Raji (cell line): ENCODE data around the gene CASS4.

ENCODE experiments used
- POLR2A ChIP-seq: IDR thresholded peaks from 2 replicates; pipeline ENCODE4 v1.6.1; 2011; ENCODE audit warnings: low read depth, low read length, control low read depth; ENCODE audit not compliant: insufficient read depth

The CASS4 gene

DNA sequence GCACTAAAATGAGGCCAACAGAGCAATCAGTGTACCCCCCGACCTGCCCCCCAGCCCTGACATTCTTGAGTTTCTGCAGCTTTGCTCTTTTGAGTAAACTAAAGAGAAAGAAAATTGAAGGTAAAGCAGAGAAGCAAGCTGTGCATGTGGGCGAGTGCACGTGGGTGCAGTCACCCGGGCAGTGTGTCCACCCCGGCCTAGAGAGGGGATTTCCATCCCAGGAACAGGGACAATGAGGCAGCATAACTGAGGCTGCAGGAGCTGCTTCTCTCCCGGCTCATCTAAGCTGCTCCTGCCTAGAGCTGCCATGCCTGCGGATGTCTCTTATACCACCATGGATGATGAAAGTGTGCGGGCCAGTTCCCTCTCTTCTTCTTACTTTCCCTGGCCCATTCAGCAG is 16.8 kb downstream of the CASS4 start:
- no peak for TF ChIP-seq POLR2A

DNA sequence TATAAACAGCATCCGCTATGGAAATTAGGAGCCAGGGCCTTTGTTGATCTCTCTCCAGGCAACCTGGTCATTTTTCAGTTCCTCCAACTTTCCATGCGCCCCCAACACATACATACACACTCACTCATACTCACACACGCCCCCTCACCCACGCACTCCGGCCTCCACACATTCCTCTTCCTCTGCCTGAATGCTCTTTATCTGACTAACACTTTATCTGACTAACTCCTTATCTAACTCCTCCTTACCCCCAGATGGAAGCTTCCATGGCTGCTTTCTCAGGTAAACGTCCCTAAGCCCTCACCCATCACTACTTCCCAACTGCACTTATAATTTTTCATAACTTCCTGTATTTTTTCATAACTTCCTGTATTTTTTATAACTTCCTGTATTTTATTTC is 17.4 kb downstream of the CASS4 start:
- no peak for TF ChIP-seq POLR2A

GRCh38 chr20:56429941-56430340 is 17.9 kb downstream of the CASS4 start:
- TF ChIP-seq POLR2A, result no peak

DNA sequence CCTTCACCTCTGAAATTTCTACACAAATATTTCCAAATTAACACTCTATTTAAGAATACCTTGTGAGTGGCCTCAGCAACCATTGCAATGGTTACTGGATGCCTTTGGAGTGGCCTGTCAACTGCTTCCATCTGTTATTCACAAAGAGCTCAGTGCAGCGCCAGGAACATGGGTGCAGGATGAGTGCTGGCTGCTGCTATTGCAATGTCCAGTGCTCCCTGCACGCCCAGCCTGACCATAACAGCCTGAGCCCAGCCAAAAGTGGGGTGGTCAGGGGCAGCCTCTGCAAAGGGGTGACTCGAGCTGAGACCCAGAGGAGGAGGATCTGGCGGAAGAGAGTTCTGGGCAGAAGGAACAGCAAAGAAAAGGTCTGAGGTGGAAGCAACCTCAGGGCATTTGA is 18.4 kb downstream of the CASS4 start:
- no peak for TF ChIP-seq POLR2A

DNA sequence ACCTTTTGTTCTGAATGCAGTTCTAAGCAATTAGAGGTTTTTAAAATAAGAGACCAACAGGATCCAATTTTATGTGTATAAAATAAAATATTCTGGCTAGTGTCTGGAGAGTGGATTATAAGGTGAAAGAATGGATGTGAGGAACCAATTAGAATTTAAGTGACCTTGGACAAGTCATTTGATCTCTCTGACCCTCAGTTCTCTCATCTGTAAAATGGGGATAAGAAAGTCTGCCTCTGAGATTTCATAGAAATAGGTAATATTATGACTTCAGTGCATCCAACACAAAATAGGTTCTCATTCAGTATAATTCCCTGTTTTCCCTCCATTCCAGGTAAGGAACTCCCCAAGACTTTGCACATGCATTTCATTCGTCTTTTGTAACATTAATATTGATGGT is 18.9 kb downstream of the CASS4 start:
- TF ChIP-seq POLR2A, result no peak

GRCh38 chr20:56431471-56431870 is 19.4 kb downstream of the CASS4 start:
- TF ChIP-seq POLR2A, result no peak

GRCh38 chr20:56433221-56433879 is 21.3 kb downstream of the CASS4 start:
- no peak for TF ChIP-seq POLR2A

GRCh38 chr20:56433880-56434255 is 21.8 kb downstream of the CASS4 start:
- TF ChIP-seq POLR2A, result no peak

DNA sequence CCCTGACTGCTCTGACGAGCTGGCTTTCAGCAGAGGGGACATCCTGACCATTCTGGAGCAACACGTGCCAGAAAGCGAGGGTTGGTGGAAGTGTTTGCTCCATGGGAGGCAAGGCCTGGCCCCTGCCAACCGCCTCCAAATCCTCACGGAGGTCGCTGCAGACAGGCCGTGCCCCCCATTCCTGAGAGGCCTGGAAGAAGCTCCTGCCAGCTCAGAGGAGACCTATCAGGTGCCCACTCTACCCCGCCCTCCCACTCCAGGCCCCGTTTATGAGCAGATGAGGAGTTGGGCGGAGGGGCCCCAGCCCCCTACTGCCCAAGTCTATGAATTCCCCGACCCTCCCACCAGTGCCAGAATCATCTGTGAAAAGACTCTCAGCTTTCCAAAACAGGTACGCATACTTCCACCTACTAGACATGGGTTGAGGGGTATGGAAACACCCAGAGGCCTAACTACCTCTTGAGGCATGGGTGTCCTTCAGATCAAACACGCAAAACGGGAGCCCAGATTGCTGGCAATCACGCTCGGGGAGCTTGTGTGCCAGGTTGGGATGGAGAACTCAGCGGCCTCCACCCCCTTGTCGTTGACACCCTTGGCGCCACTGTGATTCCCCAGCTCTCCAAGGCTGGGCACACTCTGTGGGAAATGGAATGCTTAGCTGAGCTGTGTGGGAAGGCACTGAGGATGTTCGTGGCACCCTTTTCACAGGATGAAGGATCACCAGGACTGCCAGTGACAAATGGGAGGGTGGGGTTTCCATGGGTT is 25.3 kb downstream of the CASS4 start:
- no peak for TF ChIP-seq POLR2A

- no peak for TF ChIP-seq POLR2A
These were observed 26.2 kb downstream of the CASS4 start for GRCh38 chr20:56438284-56438683.

DNA sequence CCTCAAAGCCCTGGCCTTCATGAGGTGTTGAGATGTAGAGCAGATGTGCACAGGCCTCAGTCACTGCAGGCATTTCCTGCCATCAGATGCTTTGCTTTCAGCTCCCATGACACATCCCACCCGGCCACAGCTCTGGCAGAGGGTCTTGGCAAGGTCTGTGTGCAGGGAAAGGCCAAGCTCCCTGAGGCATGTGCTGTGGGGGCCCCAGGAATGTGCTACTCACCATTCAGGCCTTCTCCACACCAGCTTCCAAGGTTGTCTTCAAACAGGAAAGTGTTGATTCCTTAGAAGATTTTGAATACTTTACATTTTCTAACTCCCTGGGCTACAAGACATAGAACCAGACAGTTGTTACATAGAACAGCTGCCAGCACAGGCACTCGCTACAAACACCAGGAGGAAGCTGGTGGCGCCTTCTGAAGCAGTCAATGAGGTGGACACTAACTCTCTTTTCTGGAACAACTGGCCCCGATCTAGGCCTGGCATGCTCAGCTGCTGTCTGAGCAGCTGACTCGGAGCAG is 27.8 kb downstream of the CASS4 start:
- no peak for TF ChIP-seq POLR2A

GRCh38 chr20:56440346-56441007 is 28.4 kb downstream of the CASS4 start:
- no peak for TF ChIP-seq POLR2A

DNA sequence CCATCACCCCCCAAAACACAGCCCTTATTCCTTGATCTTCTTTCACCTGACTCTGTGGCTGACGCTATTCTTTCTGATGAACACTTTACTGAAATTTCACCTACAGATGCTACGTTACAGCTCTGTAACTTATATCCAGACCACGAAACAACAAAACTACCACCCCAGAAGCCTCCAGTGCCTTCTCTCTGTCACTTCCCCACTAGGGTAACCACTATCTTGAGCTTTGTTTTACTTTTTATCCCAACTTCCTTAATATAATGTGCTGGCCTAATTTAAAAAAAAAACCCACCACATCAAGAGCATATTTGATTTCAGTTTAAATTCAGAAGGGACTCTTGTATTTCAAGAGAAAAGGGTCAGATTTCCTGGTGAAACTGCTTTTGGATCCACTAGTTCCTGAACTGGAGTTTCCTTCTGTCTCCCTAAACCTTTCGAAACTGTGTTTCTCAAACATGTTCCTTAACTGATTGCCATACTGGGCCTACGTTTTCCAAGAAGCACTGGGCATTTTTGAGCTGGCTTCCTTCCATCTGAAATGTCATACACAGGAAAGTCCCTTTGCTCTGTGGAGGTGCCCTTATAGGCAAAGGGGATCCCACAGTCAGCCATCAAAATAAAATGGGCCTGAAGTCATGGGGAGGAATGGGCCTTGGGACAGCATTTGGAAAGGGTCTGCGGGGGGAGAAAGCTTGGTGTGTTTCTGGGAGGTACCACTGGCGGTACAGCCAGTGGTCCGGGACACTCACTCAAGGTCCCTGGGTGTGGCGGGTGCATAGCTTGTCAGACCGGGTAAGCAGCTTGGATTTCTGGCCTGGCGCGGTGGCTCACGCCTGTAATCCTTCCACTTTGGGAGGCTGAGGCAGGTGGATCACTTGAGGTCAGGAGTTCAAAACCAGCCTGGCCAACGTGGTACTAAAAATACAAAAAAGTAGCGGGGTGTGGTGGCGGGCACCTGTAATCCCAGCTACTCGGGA is 30.6 kb downstream of the CASS4 start:
- TF ChIP-seq POLR2A, result no peak

- no peak for TF ChIP-seq POLR2A
These were observed 31.8 kb downstream of the CASS4 start for GRCh38 chr20:56443654-56444540.
